ENCODE results near the gene RAB11FIP3. TPM values are rescaled to one million over a fixed set of nuclear protein-coding genes. Genes with fewer than 3 reads are reported as not detected.
"Not testable (repeated sequence)": the region's sequence is repeated elsewhere in the genome, so short reads cannot be mapped to it uniquely, and the experiment has no call there.

RAB11FIP3 gene
- total RNA-seq, 1 donor: 25.3 TPM

DNA sequence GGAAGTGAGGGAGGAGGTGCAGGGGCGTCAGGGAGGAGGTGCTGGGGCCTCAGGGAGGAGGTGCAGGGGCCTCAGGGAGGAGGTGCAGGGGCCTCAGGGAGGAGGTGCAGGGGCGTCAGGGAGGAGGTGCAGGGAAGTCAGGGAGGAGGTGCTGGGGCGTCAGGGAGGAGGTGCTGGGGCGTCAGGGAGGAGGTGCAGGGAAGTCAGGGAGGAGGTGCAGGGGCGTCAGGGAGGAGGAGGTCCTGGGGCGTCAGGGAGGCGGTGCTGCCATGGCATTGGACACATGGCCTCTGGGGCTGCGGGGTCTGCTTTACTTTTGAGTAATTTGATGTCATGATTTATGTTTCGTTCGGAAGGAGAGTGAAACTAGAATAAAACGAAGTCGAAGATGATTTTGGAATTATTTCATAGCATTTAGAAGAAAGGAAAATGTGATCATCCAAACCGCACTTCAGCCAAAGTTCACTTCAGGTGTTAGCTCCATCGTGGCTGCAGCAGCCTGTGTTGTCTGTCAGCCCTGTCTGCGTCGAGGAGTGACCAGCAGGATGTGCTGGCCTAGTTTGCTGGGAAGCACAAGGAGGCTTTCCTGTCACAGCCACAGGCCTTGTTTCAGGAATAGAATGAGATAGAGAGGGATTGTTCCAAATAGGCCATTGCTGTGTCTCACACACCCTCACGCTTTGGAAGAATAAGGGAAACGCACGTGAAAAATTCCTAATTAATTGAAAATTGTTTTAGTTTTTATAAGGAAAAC is 42.8 kb downstream of the RAB11FIP3 start:
- Histone ChIP-seq H3K27ac (ENCODE audit: low read depth, low read length) (no peak overlapping the region), H3K79me2 (ENCODE audit: insufficient read depth, low read length) (peaks cover 24% of the 10 kb centered on the region), H3K4me3 (ENCODE audit: insufficient read depth, low read length) (no peak overlapping the region), H2AFZ (ENCODE audit: low read length) (no peak overlapping the region), H4K20me1 (ENCODE audit: insufficient read depth, low read length) (peaks cover 39% of the 10 kb centered on the region), H3K4me2 (ENCODE audit: insufficient read depth, low read length) (no peak overlapping the region), H3K4me1 (ENCODE audit: insufficient read depth, low read length) (peaks cover 4% of the 10 kb centered on the region), H3K36me3 (ENCODE audit: insufficient read depth, low read length) (no peaks in the 10 kb centered on the region), H3K27me3 (ENCODE audit: insufficient read depth, low read length) (no peaks in the 10 kb centered on the region), H3K9me3 (ENCODE audit: low read depth, low read length) (no peaks in the 10 kb centered on the region)
- DNase-seq (ENCODE audit: insufficient read length, low spot score, missing footprints): peak; percentile 52
- TF ChIP-seq, protein P1, sequence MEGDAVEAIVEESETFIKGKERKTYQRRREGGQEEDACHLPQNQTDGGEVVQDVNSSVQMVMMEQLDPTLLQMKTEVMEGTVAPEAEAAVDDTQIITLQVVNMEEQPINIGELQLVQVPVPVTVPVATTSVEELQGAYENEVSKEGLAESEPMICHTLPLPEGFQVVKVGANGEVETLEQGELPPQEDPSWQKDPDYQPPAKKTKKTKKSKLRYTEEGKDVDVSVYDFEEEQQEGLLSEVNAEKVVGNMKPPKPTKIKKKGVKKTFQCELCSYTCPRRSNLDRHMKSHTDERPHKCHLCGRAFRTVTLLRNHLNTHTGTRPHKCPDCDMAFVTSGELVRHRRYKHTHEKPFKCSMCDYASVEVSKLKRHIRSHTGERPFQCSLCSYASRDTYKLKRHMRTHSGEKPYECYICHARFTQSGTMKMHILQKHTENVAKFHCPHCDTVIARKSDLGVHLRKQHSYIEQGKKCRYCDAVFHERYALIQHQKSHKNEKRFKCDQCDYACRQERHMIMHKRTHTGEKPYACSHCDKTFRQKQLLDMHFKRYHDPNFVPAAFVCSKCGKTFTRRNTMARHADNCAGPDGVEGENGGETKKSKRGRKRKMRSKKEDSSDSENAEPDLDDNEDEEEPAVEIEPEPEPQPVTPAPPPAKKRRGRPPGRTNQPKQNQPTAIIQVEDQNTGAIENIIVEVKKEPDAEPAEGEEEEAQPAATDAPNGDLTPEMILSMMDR (IDR thresholded peaks at IDR 0.05; ENCODE audit: extremely low read depth, low read depth, low read length): no peak

DNA sequence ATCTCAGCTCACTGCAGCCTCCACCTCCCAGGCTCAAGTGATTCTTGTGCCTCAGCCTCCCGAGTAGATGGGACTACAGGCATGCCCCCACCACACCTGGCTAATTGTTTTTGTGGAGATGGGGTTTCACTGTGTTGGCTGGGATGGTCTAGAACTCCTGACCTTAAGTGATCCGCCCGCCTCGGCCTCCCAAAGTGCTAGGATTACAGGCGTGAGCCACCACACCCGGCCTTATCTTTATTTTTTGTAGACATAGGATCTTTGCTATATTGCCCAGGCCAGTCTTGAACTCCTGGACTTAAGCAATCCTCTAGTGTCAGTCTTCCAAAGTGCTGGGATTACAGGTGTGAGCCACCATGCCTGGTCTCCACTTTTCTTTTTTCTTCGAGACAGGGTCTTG is 44.0 kb downstream of the RAB11FIP3 start:
- H3K4me2 ChIP-seq (ENCODE audit: insufficient read depth, low read length); H3K4me1 ChIP-seq (ENCODE audit: insufficient read depth, low read length); H3K27me3 ChIP-seq (ENCODE audit: insufficient read depth, low read length); H3K9me3 ChIP-seq (ENCODE audit: low read depth, low read length); H3K36me3 ChIP-seq (ENCODE audit: insufficient read depth, low read length); H3K4me3 ChIP-seq (ENCODE audit: insufficient read depth, low read length); DNase-seq (ENCODE audit: insufficient read length, low spot score, missing footprints); H3K27ac ChIP-seq (ENCODE audit: low read depth, low read length); H2AFZ ChIP-seq (ENCODE audit: low read length): not testable (repeated sequence)
- Histone ChIP-seq H4K20me1 (ENCODE audit: insufficient read depth, low read length) (peaks cover 37% of the 10 kb centered on the region), H3K79me2 (ENCODE audit: insufficient read depth, low read length) (peaks cover 18% of the 10 kb centered on the region)

DNA sequence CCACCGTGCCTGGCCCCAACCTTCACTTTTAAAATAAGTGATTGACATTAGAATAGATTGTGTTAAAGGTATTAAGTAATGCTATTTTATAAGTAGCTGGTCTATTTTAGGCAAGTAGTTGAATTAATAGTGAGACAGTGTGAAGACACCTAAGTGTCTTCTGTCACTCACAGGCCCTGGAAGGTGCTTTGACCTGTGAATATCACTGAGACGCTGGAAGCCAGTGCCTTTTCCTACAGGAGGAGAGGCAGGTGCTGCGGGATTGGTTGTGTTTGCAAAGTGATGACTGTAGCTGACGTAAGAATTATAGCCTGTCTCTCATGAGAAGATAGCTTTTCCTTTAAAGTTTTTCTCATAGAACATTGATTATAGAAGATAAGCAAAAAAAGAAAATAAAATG is 45.0 kb downstream of the RAB11FIP3 start:
- no peak for DNase-seq (ENCODE audit: insufficient read length, low spot score, missing footprints)
- H3K27me3 ChIP-seq (ENCODE audit: insufficient read depth, low read length): no peaks in the 10 kb centered on the region
- no peak overlapping the region for H2AFZ ChIP-seq (ENCODE audit: low read length)
- no peak overlapping the region for H3K27ac ChIP-seq (ENCODE audit: low read depth, low read length)
- H3K79me2 ChIP-seq (ENCODE audit: insufficient read depth, low read length): peaks cover 19% of the 10 kb centered on the region
- H4K20me1 ChIP-seq (ENCODE audit: insufficient read depth, low read length): peaks cover 29% of the 10 kb centered on the region
- H3K4me1 ChIP-seq (ENCODE audit: insufficient read depth, low read length): peaks cover 4% of the 10 kb centered on the region
- no peak overlapping the region for H3K4me3 ChIP-seq (ENCODE audit: insufficient read depth, low read length)
- no peak overlapping the region for H3K4me2 ChIP-seq (ENCODE audit: insufficient read depth, low read length)
- TF ChIP-seq, protein P1 (IDR thresholded peaks at IDR 0.05; ENCODE audit: extremely low read depth, low read depth, low read length): no peak
- H3K36me3 ChIP-seq (ENCODE audit: insufficient read depth, low read length): no peaks in the 10 kb centered on the region
- H3K9me3 ChIP-seq (ENCODE audit: low read depth, low read length): no peaks in the 10 kb centered on the region

DNA sequence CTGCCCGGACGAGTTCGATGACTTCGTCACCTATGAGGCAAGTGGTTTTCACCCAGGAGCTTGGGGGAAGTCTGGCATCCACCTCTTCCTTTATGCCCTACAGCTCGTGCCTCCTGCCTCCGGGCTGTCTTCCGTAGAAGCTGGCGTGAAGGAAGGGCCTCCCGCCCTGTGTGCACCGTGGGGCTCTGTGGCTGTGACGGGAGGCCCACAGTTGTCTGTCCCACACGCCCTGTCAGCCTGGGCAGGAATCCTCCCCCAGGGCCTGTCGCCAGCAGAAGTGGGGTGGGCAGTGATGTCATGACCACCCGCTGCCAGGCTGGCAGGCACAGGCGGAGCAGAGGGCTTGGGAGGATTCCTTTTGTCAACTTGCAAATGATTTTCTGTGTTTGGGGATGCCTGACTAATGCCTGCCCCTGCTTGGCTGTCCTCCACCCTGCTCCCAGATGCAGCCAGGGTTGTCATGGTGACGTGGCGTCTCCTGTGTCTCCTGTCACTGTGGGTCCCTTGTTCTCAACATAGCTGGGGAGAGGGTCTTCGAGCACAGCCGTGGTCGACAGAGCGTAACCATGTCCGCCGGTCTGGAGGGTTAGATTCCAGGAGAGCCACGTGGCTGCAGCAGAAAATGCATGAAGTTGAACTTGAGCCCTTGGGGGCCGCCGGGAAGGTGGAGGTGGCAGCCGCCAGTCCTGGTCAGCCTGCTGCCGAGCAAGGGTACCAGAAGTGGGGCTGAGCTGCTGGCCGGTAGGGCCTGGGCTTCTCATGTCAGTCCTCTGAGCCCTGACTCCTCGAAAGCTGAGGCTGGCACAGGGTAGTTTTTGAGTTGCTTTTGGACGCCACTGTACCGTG is 46.1 kb downstream of the RAB11FIP3 start:
- no peaks in the 10 kb centered on the region for H3K9me3 ChIP-seq (ENCODE audit: low read depth, low read length)
- TF ChIP-seq, protein P1 (IDR thresholded peaks at IDR 0.05; ENCODE audit: extremely low read depth, low read depth, low read length): no peak
- no peak overlapping the region for H3K4me3 ChIP-seq (ENCODE audit: insufficient read depth, low read length)
- H3K4me1 ChIP-seq (ENCODE audit: insufficient read depth, low read length): peaks cover 4% of the 10 kb centered on the region
- H3K27me3 ChIP-seq (ENCODE audit: insufficient read depth, low read length): no peaks in the 10 kb centered on the region
- no peak overlapping the region for H2AFZ ChIP-seq (ENCODE audit: low read length)
- peaks cover 14% of the 10 kb centered on the region for H3K79me2 ChIP-seq (ENCODE audit: insufficient read depth, low read length)
- peak; percentile 90 for DNase-seq (ENCODE audit: insufficient read length, low spot score, missing footprints)
- peak overlapping the region; percentile 23 for H3K27ac ChIP-seq (ENCODE audit: low read depth, low read length)
- H3K4me2 ChIP-seq (ENCODE audit: insufficient read depth, low read length): no peak overlapping the region
- H3K36me3 ChIP-seq (ENCODE audit: insufficient read depth, low read length): no peaks in the 10 kb centered on the region
- peaks cover 24% of the 10 kb centered on the region for H4K20me1 ChIP-seq (ENCODE audit: insufficient read depth, low read length)

Data from osteoblast (primary cell).